Activated CD8-positive, alpha-beta memory T cell treated with anti-CD3 and anti-CD28 coated beads, Interleukin-2, amount 50 U/mL, for 48 hours (primary cell): Measurements from ENCODE around the gene PTPN4.

Source experiments
- DNase-seq: peaks from one replicate; pipeline ENCODE4 v3.0.0-alpha.2; 2020

PTPN4 gene, protein sequence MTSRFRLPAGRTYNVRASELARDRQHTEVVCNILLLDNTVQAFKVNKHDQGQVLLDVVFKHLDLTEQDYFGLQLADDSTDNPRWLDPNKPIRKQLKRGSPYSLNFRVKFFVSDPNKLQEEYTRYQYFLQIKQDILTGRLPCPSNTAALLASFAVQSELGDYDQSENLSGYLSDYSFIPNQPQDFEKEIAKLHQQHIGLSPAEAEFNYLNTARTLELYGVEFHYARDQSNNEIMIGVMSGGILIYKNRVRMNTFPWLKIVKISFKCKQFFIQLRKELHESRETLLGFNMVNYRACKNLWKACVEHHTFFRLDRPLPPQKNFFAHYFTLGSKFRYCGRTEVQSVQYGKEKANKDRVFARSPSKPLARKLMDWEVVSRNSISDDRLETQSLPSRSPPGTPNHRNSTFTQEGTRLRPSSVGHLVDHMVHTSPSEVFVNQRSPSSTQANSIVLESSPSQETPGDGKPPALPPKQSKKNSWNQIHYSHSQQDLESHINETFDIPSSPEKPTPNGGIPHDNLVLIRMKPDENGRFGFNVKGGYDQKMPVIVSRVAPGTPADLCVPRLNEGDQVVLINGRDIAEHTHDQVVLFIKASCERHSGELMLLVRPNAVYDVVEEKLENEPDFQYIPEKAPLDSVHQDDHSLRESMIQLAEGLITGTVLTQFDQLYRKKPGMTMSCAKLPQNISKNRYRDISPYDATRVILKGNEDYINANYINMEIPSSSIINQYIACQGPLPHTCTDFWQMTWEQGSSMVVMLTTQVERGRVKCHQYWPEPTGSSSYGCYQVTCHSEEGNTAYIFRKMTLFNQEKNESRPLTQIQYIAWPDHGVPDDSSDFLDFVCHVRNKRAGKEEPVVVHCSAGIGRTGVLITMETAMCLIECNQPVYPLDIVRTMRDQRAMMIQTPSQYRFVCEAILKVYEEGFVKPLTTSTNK

DNA sequence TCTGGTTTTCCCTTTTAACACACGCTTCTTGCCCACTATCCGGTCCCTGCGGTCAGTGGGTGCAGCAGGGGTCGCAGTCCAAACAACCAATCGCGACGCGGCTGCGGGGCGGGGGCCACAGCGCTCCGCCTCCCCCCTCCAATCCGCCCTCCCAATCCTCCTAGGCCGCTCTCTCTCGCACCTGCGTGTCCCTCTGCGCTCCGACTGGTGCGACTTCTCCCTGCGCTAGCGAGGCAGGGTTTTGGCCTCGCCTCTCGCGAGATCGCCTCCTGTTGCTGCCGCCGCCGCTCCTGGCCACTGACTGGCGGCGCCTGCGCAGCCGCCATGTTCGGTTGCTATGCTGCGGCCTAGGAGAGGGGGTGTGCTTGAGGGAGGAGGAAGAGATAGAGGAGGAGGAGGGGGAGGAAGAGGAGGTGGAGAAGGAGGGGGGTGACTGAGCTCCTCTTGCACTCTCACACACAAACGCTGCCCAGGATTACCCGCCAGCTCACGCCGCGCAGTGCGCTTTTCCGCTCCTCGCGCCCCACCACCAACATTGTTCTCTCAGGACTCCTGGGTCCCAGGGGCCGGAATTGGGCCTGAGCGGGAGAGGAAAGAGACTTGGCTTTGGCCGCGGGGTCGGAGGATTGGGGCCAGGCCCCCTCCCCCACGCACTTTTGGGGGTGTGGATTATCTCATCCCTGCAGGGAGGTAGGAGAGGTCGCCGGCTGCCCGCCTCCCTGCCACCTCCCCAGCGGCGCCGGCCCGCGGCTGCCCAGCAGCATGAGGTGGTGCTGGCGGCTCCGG, at the start of gene PTPN4:
PTPN4 (plus strand) TSS at position 472 of the 786 bp plus-strand sequence. CDS start 49,932 bp downstream, outside the sequence.
- DNase-seq: peak; percentile 96

DNA sequence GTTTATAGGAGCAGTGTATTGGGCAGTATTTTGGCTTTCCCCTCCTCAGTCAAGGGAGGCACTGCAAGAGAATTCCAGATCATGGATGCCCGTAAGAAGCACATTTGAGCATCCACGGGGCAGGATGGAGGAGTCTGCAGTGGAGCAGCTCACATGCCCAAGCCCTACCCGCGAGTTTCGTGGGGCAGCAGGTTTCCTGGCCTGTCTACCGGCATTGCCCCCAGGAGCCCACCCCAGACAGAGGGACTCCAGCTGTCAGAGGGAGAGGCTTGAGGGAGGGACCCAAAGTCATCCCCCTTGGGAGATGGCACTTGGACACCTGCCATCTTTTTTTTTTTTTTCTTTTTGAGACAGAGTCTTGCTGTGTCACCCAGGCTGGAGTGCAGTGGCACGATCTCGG, 49.4 kb upstream of the PTPN4 start:
- no peak for DNase-seq

DNA sequence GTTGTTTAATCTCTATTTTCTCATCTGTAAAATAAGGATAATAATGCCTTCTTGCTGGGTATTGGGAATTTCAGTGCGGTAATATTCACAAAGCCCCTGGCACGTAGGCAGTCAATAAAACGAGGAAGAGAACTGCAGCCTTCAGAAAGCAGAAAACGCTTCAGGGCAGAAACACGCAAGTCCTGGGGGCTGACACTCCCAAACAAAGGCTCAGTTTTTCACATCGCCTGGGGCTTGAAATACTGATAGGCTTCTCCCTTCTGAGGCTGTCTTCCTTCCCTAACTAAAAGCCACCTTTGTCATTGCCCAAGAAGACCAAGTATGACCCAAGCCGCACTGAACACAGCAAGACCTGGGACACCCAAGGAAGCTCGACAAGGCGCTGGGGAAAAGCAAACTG, 48.4 kb upstream of the PTPN4 start:
- no peak for DNase-seq

DNA sequence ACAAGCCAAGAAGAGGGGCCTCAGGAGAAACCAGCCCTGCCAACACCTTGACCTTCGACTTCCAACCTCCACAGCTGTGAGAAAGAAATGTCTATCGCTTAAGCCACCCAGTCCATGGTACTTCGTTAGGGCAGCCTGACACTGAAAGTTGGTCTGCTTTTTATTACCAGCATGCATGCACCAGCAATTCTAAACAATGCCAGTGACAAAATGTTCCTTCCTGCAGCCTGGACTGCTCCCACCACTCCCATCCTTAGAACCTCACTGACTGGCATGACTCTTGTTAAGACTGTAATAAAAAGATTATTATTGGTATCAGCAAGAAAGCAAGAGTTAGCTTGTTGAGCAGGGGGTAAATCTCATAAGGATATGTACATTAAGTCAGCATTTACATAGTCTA, 47.2 kb upstream of the PTPN4 start:
- DNase-seq: no peak

DNA sequence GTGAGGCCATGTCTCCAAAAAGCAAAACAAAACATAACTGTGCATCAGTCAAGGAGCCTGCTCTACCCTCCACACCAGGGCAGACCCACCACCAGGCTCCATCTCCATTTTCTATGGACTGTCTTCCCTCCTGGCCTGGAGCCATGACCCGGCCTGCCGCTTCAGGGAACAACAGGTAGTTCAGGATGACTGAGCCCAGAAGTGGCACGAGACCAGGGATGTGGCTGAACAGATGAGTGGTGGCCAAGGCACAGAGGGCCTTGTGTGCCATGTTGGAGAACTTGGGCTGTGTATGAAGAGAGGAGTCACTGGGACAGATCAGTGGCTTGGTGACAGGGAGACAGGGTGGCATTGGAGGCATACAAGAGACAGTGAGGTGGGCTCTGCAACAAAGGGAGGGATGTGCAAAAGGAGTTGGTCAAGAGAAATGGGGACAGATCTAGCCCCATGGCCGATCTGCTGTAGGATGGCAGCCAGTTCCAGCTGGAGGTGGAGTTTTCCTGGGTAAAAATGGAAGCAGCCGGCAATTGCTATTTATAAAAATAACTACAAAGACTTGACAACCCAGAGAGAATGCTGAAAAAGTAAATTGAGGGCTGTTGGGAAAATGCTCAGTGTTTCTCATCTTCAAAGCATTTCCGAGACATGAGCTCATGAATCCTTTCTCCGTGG, 45.8 kb upstream of the PTPN4 start:
- DNase-seq: no peak

DNA sequence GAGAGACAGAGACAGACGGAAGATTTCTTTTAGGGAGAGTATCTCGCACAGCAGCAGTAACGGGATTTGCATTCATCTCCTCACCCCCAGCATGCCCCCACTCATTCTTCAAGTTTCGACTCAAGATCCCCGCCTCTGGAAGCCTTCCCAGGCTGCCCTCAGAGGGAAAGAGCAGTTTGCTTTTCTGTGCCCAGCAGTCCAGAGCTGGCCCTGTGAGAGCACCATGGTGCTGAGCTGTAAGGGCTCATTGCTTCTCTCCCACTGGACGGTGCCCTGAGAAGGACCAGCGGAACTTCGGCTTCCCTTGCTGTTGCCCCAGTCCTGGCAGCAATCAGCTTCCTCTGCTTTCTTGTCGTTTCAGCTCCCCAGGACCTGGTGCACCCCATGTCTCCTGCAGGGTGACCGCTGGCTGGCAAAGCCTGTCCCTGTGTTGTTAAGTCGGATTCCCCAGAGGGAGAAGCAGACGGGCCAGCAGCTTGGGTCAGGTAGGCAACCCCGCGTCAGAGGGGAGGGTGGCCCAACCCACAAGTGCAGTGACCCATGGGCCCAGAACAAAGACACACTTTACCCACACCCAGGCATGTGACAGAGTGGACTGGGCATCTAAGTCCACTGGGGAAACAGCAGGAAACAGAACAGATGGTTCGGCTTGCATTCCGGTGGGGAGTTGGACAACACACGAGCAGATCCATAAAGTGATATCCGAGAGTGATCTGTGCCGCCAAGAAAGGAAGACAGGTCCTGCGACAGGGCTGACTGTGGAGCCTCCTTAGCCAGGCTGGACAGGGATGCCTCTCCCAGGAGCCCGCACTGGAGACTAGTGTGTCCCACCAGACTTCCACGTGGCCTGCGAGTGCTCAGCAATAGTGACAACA, 44.1 kb upstream of the PTPN4 start:
- DNase-seq: no peak

DNA sequence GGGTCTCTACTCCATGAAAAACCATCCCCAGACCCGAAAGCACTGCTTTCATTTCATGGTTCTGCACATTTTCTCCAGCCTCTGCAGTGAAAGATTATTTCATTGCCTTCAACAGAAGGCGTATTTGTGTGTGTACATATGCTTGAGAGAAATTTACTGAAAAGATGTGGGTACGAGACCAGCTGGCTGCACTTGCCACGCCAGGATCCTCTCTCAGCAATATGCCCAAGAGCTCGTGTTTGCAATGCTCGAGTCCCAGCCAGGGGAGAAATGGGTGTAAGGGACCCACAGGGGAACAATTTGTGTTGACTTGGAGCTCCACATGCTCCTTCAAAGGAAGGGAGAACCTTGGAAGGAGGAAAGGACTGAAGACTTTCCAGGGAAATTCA, 43.4 kb upstream of the PTPN4 start:
- DNase-seq: no peak

DNA sequence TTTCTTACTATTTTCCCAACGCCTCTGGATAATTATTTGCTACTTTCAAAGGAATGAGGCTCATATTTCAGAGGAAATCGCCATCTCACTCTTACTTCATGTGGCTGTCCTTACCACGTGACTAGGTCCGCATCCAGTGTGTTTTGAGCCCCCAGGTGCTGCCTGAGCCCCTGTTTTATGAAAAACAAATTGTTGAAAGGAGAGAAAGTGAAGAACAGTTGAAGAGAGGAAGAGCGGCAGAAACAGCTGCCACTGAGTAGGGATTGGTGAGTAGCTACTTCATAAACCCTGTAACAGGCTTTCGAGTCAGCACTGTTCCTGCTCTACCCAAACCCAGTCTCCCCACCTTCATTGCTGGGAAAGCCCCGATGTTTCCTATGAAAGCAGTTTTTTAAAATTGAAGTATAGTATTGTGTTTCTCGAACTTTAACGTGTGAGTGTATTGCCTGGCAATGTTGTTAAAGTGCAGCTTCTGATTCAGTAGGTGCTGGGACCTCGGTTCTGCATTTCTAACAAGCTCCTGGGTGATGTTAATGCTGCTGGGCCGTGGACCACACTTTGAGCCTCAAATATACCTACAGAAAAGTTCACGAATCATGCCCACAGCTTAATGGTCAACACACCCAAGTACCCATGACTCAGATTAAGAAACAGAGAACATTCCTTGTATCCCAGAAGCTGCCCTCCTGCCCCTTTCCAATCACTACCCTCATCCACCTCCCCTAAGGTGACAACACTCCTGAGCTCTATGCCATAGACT, 41.0 kb upstream of the PTPN4 start:
- no peak for DNase-seq

DNA sequence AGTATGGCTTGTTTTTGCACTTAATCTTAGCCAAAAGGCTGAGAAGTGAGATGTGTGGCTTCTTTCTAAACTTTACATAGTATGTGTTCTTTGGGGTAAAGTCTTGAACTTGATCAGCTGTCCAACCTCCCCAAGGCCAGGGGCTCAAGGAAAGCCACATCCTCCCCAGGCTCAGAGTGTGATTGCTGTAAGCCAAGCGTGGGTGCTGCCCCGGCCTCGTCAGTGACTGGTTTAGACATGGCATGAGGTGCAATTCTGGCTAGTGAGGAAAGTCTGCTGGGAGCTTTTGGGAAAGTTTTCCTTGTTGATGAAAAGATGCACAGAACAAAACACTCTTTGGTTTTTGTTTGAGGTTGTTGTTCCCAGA, 40.5 kb upstream of the PTPN4 start:
- no peak for DNase-seq

DNA sequence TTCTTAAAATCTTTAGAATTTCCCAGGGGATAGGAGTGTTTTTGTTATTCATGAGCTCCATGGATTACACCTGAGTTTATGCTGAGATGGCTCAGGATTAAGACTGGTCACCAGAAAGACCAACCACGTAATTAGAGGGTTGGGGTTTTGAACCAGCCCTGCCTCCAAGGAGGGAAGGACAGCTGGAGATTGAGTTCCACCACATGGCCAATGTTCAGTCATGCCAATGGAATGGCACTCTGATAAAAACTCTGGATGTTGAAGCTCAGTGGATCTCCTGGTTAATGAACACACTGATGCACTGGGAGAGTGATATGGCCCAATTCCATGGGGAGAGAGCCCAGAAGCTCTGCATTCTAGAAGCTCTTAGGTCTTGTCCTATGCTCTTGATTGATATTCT, 38.7 kb upstream of the PTPN4 start:
- DNase-seq: no peak

DNA sequence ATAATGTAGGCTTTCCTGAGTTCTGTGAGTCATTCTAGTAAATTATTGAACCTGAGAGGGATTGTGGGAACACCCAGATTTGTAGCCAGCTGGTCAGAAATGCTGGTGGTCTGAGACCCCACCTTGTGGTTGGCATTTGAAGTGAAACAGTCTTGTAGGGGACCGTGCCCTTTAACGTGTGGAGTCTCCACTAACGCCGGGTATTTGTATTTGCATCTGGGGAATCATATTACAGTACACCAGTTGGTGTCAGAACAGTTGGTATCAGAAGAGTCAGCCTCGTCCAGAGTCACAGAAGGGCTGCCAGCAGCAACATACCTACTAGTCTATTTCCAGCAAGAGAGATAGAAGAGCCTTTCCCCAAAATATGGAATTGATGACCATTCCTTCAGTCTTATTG, 38.3 kb upstream of the PTPN4 start:
- no peak for DNase-seq

DNA sequence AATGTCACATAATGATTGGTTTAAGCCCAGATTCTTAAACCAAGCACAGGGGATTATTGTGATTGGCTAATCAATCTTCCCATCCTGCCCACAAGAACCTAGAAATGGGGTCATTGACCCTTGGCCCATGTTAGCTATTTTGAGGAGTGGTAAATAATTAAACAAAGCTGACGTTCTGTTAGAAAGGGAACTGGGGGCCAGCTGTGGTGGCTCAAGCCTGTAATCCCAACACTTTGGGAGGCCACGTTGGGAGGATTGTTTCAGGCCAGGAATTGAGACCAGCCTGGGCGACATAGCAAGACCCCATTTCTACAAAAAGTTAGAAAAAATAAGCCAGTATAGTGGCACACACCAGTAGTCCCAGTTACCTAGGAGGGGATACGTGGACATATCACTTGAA, 37.8 kb upstream of the PTPN4 start:
- no peak for DNase-seq

DNA sequence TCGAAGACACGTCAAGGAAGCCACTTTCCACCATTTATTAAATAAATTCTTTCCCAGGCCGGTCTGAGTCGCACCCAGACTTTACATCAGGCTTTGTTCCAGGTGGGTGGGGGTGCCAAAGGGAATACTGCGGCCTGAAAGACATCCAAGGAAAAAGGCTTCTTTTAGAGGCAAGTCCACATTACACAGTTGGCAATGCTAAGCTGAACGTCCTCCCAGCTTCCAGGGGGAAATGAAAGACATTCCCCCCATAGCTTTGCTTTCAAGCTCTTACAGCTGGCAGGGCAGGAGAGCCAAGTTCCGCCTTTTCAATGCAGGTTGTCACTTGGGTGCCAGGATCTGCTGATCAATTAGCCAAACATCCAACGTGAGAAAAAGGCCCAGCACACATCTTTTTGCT, 36.5 kb upstream of the PTPN4 start:
- no peak for DNase-seq

DNA sequence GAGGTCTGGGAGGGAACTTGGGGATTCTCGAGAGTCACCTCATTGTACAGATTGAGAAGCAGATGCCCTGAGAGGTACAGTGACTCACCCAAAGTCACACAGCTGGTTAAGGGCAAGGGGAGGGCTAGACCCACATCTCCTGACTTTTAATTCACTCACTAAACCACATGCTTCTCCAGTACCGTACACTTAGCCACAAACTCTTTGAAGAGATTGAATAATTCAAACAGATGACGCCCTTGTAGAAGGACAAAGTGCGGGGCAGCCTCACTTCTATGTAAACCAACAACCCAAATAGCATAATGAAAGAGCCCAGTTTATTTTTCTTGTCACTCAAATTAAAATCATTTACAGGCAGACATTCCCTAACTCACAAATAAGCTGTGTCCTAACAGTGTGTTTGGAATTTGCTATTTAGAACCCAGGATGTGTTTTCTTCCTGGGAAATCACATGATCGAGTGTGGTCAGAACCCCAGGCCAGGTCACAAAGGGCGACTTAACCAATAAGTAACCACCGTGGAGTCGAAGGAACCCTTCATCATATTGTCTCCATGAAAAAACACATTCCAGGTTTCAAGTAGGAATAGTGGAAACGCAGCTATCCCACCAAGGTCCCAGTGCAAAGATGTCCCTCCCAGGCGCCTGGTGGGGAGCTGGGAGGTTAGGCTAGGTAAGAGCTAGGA, 35.8 kb upstream of the PTPN4 start:
- DNase-seq: no peak

DNA sequence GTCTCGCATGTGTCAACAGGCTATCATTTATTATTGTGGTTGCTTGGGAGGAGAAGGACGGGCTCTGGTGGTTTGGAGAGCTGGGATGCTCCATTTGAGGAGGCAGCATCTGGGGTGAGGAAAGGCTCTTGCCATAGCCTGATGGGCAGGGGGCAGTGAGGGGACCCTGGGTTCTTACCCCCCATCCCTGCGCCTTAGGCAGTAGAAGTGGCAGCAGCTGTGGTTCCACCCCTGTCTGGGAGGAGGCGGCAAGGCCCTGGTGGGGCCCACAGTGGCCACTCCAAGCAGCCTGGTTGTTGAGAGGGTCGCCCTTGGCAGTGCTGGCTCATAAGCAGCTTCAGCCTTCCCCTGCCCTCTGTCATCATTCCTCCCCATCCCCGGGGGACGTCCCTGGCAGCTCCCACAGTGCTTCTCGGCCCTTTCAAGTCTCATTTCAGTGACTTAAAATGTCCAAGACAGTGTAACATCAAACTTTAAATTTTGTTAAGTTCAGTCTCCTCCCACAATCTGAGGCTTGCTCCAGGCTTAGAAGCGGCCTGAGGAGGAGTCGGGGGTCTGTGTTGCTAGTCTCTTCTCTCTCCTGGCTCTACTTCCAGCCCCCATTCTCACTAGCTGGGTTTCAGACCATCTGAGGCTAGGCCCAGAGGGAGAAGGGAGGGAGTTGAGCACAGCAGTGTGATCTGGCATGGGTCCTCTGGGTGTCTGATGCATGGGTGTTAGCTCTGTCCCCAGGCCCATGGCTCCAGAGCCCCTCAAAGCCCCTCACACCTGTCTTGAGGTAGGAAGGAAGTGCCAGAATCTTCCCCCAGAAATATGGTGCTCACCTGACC, 34.9 kb upstream of the PTPN4 start:
- no peak for DNase-seq

DNA sequence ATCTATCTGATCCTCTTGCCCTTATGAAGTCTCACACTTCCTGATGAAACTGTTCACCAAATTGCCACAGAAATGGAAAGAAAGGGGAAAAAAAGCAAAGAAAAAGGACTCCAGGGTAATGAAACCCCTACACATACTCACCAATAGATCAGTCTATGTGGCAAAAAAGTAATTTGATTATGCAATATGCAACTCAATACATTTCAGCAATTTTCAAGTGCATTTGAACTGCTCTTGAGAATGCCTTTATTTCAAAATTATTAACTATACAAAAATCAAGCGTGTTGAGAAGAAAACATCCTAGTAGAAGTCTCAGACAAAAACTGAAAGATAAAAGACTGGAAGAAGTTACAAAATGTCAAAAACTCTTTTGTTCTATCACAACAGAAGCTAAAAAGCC, 32.2 kb upstream of the PTPN4 start:
- DNase-seq: no peak

DNA sequence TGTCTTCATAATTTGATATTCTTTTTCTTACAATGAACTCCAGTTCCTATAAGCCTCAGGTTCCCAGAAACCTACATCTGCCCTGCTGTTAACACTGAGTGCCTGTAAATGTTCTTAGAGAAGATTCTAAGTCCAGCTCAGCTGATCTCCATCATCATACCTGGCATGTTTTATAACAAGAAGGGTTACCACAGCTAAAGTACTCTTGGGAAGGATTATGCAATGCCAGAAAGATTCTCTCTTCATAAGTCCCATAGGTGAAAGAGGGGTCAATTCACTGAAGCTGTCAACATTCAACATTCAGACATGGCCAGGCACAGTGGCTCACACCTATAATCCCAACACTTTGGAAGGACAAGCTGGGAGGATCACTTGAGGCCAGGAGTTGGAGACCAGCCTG, 31.3 kb upstream of the PTPN4 start:
- DNase-seq: no peak

DNA sequence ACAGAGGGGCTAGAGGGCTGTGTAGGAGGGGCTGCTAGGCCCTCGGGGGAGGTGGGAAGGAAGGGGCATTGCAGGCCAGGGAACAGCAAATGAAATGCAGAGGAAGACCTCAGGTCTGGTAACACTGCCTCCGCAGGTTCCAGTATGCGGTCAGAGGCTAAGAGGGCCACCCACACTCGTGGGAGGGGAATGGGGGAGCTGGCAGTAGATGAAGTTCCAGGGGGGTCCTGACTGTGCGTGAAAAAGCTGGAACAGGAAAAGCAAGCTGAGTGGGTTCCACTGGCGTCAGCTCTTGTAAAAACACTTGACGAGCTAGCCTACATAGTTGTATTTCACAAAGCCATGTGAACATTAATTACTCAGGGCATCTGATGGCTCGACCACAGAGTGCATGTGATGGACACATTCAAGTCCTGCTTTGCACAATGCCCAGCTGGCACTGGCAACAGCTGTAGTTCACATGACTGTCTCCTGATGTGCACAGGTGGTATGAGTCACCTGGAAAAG, 29.0 kb upstream of the PTPN4 start:
- DNase-seq: no peak

DNA sequence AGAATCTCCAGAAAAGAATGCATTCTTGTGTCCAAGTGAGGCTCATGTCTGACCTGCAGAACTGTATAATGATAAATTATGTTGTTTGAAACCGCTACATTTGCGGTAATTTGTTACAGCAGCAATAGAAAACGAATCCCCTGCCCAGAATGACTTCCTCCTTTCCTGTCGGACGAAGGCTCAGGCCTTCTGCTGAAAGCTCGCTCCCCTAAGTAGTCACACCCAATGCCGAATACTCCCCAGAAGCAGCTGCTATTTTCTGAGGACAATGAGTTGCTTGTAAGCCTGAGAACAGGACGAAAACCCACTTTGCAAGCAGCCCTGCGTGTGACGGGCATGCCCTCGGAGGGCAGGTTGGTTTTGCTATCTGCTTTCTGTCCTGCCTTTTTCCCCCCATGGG, 27.7 kb upstream of the PTPN4 start:
- no peak for DNase-seq
